GM21737 (cell line): ENCODE data around the gene NCS1.

Experiments used
- ATAC-seq: cut with Tn5 transposase; IDR thresholded peaks from one replicate; pipeline ENCODE4 v1.9.1; 2021; ENCODE audit warnings: mild to moderate bottlenecking, moderate library complexity; ENCODE audit not compliant: unreplicated experiment

The NCS1 gene

DNA sequence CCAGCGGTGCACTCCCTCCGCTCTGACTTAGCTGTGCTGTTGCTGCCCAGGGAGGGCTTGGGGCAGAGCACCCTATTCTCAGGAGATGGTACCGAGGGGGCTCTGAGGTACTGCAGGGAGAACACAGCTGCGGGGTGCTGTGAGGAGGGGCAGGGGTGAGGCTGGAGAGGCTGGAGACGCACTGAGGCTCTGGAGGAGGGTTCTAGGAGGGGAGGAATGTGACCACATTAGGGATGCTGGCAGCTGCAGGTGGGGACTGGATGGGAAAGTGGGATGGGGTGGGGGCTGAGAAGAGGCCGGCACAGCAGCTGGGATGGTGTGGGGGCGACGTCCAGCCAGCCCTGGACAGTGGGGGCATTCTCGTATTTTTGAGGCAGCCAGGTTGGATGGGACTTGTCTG lies 20.9 kb downstream of the NCS1 start:
- no peak for ATAC-seq

DNA sequence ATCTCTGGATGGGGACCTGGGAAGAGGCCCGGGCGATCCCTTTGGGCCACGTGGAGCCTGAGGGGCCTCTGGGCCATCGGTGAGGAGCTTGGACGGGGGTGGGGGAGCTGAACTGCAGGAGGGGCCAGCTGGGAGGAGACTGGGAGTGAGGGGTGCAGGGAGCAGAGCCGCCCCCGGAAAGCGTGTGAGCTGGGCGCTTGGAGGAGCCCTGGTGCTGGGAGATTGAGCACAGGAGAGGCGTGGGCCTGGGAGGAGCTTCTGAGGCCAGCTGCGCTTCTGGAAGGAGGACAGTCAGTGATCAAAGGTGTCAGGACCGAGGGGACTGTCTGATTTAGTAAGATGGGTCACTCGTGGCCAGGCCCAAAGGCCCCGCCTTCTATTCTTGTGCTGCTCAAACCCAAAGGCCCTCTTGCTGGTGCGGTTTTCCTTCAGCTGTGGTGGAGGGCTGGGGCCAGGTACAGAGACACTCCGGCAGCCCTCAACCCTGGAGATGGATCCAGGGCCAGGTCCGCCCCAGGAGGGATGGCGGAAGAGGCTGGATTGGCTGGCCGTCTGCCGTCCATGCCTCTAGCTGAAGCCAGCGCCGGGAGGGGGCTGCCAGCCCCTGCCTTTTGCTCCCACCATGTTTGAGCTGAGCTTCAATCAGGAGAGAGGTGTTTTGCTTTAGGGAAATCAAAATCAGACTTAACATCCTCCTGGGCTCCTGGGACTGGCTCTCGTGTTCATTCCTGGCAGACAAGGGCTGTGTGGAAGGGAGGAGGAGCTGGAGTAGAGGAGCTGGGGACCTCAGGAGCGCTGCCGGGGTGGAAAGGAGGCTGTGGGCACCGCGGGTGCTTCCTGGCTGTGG lies 21.6 kb downstream of the NCS1 start:
- ATAC-seq = no peak

DNA sequence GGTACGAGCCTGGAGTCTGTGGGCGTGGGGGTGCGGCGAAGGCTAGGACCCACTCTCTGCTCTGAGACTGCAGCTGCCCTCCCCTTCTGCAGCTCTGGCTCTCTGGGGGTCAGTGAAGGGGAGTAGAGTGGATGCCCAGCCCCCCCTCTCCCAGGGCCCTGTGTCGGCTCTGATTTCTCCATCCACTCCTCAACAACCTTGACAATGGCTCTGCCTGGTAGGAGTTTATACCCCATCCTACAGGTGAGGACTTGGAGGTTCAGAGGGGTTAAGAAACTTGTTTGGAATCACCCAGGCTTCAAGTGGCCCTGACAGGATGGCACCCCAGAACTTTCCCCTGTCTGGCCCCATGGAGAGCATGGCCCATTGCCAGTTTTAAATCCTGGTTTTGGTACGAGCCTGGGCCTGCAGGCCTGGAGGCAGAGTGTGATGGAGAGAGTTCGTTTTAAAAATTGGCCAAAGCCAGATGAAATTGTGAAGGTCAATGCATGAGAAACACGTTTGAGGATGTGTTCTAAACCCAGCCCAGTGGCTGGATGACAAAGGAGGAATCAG lies 22.3 kb downstream of the NCS1 start:
- no peak for ATAC-seq

DNA sequence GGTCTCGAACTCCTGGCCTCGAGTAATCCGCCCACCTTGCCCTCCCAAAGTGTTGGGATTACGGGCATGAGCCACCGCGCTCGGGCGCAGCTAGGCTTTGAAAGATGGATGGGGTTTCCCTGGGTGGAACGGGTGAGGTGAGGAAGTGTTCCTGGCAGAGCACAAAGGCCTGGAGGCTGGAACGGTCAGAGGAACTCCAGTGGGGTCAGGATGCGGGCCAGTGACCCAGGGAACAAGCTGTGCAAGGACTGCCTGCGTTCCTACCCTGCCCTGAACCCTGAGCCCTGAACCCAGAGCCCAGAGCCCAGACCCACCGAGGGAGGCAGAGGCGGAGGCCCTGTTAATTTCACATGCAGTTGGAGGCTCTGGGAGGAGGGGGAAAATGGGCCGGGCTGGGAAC lies 23.4 kb downstream of the NCS1 start:
- no peak for ATAC-seq

DNA sequence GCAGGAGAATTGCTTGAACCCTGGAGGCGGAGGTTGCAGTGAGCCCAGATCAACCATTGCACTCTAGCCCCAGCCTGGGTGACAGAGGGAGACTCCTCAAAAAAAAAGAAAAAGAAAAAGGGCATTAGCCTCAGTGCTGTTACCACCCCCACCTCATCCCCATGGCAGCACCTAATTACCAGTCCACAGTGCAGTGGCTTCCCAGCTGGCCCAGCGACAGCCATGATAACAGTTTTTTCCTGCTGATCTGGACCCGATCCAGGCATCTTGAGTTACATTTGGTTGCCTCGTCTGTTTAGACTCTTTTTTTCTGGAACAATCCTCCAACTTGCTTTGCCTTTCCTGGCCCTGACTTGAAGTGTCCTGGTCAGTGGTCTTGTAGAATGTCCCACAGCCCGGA lies 24.4 kb downstream of the NCS1 start:
- ATAC-seq = no peak

DNA sequence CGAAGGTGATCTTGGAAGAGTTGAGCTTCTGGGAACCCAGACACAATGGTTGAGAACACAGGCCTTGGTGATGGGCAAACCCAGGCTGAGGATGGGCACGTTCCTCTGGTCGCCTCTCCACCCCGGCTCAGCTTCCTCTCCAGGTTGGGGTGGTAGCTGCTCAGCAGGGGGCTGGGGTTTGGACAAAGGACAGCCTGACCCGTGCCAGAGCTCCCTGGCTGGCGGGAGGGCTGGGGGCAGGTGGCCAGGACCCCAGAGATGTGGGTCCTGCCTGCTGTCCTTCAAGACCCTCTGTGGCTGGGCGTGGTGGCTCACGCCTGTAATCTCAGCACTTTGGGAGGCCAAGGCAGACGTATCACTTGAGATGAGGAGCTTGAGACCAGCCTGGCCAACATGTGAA lies 25.2 kb downstream of the NCS1 start:
- ATAC-seq = no peak

DNA sequence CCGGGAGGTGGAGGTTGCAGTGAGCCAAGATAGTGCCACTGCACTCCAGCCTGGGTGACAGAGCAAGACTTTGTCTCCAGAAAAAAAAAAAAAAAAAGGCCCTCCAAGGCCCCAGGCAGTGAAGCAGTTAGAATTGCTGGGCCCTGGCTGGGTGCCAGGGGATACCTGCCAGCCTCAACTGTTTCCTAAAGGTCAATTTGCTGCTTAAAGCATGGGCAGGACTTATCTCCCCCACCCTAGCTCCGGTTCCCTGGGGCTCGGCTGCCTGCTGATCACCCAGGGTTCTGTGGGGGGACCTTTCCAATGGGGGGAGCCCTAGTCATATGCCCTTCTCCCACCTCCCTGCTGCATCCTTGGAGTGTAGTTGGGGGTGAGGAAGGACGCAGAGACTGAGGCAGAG lies 25.7 kb downstream of the NCS1 start:
- no peak for ATAC-seq

DNA sequence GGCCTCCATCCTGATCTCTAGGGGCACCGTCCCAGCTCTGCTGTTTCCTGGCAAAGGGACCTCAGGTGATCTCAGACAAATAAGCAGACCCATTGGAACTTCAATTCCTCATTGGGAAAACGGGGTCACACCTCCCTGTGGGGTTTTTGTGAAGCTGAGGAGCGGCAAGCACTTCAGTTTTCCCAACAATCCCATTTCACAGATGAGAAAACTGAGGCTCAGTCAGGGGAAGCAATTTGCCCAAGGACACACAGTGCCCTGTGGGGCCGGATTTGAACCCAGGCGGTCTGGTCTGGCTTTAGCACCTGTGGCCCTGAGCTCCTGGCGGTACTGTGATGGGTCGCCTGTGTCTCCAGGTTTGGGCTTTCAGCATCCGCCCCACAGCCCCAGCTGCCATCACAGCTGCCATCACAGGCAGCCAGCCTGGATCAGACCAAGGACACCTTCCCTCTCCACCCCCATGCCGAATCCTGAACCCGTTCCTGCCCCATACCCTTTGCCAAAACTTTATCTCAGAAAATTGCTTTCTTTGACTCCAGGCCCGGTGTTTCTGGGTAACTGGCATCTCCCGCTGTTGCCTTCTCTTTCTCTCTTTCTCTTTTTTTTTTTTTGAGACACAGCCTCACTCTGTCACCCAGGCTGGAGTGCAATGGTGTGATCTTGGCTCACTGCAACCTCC lies 26.4 kb downstream of the NCS1 start:
- no peak for ATAC-seq

DNA sequence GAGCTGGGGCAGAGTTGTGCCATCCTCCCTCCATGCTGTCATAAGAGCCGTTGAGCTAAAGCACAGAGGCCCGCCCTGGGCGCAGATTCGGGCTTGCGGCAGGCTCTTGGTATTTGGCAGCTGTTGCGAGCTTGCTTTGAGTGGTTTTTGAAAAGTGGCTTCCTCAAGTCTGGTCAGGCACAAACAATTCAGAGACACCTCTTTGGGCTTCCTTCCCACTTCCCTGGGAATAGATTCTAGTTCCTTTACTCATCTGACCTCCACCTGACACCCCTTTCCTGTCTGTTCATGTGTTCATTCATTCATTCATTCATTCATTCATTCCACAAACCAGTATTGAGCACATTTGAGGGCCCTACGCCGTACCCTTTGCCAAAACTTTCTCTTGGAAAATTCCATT lies 27.4 kb downstream of the NCS1 start:
- ATAC-seq = no peak

DNA sequence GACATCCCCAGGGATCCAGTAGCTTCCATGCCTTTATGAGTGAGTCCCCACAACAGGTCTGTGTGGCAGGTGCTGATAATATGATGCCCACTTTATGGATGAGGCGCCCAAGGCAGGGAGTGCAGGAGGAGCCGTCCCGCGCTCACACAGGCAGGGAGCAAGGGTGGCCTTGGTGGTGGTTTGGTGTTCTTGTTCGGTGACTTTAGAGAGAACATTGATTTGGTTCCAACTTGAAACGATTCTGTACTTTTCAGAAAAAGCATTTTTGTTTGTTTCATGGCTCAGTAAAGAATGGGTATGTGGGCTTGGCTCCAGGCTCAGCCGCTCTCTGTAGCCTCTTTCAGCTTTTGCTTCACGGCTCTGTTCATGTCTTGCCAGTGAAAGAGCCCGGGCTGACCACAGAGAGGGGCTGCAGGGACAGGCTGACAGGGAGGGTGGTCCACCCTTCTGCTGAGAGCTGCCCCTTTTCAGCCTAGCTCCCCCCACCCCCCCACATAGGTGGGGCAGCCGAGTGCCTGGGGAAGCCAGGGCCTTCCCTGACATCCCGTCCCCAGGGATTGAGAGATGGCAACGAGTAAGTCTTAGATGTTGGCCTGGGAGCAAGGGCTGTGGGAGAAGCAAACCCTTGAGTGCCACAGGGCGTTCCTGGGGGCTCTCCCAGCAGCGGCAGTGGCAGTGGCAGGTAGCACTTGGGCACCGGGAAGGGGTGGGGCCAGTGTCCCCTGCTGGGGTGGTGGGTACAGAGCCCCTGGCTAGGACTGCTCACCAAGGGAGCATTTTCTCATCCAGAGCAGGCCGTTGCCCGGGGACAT lies 28.0 kb downstream of the NCS1 start:
- ATAC-seq = no peak

DNA sequence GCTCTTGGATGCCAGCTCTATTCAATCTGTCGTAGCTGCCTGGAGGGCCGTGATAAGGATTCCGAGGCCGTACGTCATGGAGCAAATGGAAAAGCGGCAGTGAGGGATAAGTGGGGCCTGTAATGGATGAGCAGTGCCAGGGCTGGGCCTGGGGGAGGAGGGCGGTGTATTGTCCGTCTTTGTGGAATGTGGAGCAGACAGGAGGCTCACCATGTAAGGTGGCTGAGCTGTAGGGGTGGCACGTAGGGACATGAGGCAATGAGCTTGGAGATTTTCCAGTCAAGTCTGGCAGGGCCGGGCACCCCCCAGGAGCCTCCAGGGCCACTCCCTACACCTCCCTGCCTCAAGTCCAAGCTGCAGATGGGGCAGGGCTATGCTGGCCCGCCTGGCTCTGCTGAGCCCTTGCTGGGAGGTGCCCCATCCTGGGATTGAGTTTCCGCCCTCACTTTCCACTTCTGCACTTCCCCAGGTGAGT lies 29.2 kb downstream of the NCS1 start:
- no peak for ATAC-seq

DNA sequence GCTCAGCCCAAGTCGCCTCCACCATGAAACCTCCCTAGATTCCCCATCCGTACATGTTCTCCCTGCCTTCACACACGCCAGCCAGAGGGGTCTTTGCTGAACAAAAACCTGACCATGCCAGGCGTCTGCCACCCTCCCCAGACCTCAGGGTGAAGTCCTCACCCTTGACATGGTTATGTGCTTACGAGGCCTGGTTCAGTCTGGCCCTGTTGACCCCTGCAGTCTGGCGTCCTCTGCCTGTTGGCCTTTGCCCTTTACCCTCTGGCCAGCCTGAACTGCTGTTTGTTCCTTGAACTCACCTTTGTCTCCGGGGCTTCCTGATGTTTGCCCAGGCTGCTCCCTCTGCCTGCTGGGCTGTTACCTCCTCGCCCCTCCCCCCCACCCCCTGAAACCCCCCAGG lies 29.8 kb downstream of the NCS1 start:
- no peak for ATAC-seq

DNA sequence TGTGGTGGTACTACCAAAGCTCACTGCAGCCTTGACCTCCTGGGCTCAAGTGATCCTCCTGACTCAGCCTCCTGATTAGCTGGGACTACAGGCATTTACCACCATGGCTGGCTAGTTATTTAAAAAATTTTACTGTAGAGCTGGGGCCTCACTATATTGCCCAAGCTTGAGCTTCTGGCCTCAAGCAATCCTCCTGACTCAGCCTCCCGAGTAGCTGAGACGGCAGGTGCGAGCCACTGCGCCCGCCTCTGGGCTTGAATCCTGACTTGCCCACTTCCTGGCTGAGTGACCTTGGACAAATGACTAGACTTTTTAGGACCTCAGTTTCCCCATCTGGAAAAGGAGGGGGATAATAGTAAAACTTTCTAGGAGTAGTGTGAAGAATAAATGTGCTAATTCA lies 32.1 kb downstream of the NCS1 start:
- ATAC-seq = no peak

DNA sequence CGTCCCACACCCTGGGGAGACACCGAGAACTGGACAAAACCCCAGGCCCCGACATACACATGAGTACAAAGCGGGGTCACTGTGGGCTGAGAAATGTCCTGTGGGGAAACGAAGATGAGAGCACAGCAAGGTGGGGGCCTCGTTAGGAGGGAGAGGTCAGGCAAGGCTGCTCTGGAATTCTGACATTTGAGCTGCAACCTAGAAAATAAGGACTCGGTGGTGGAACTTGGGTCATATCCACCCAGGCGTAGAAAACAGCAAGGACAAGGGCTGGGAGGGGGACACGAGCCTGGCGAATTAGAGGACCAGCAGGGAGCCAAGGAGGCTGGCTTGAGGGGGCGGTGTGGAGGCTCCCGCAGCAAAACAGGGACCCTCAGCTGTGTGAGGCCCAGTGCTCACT lies 32.8 kb downstream of the NCS1 start:
- no peak for ATAC-seq

DNA sequence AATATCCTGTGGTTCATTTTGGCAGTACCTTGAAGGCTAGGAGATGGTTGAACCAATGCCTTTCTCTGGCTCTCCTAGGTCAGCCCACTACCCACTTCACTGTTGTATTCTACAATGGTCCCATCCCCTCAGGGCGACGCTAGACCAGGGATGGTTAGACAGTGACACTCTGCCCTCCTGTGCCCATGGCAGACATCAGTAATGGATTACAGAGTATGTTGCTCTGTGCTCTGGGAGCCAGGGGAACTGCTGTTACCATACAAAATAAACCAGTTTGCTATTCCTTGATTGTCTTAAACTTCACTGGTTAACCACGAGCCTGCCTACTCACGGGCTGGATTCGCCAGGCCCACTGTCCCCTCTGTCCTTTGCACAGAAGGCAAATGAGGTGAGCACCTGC lies 33.7 kb downstream of the NCS1 start:
- ATAC-seq = no peak

DNA sequence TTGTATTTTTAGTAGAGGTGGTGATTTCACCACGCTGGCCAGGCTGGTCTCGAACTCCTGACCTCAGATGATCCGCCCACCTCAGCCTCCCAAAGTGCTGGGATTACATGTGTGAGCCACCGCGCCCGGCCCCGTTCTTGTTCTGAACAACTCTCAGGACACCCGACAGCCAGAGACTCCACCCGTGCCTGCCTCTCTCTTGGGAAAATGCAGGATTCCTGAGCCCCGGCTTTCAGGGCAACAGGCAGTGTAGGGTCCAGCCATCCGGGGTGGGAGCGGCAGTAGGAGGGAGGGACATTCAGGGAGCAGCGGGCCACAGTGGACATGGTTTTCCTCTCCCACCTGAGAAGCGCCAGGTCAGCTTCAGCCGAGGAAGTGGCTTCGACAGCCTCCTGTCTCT lies 34.4 kb downstream of the NCS1 start:
- no peak for ATAC-seq

DNA sequence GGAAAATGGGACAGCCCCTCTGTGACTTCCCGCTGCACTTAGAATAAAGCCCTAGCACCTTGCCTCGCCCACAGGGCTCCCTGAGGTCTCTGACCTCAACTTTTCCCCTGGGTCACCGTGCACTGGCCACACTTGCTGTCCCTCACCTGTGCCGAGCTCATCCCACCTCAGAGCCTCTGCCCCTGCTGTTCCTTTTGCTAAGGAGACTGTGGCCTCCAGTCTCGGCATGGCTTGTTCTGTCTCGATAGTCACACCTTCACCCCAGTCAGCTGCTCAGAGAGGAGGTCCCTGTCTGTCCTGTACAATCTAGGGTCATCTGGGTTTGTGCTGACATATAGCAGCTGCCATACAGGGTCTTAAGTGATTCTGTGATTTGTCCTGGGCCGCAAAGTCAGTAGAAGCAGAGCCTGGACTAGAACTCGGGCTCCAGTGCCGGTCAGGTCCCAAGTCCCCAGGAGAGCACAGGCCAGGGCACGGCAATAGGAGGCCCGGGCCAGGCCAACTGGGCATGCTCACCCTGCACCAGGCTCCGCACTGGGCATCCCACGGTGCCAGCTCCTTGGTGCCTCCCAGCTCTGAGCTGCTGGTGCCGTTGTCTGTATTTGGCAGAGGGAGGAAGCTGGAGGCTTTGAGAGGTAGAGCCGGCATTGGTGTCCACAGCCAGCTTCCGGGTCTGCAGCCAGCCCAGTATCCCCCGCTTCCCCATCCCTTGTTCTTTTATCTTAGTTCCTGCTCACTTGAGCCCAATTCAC lies 35.2 kb downstream of the NCS1 start:
- no peak for ATAC-seq

DNA sequence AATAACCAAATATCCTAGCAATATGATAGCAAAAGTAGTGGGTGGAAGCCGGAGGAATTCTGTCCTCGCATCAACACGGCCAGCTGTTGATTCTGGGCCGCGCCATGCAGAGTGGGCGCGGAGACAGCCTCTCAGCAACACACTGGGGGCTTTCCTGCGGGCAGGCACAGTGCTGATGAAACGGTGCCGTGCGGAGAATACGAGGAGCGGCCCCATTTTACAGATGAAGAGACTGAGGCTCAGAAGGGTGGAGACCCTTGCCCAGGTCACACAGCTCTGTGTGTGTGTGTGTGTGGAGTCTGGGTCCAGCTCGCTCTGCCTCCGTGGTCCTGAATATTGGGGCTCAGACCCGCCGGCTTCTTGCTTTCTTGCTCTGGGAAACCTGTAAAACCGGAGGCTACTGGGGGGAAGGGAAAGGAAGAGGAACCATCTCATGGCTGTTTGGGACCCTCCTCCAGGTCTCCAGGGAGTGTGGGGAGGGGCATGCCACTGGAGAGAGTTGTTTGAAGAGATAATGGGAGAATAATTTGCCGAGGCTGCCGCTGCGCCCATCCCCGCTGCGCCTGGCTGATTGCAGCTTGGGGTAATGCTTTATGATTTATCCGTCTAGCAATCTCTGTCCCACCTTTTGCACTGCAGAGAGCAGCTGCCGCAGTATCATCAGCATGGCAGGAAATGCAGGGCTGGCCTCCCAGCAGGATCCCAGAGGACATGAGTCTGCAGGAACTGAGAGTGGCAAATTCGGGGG lies 36.6 kb downstream of the NCS1 start:
- no peak for ATAC-seq

DNA sequence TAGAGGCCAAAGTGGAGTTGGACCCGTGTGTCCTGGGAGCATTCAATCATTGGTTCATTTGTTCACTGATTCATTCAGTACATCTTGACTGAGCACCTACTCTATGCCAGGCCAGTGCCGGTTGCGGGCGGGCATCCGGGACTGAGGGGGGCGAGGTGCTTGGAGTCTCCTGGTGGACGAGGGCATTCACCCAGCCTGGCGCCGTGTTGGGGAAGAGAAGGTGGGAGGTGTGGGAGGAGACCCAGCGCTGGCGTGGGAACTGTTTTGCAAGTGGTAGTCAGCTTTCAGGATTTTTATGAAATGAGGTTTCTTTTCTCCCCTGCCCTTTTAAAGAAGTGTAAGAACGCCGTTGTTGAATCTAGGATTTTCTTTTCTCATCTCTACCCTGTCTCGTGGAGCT lies 37.2 kb downstream of the NCS1 start:
- no peak for ATAC-seq
